T-cell (primary cell): Measurements from ENCODE around the gene MYH11. TPM values are rescaled to one million over a fixed set of nuclear protein-coding genes. Genes with fewer than 3 reads are reported as not detected.

Experiments used
- ATAC-seq, 4 experiments: fragments of 200-7000 bp in 3 of 4; fragments of 150-1000 bp in 1 of 4; cut with Tn5 transposase; replicated peaks in 1 of 4; 1 replicate in 3 of 4; 2 replicates in 1 of 4; pipeline ENCODE4 v1.10.0; 2021; ENCODE audit warnings: moderate library complexity in 3 of 4, mild to moderate bottlenecking in 2 of 4, moderate number of reproducible peaks in 1 of 4
- CTCF ChIA-PET, 2 donors: fragments of 300-600 bp; sonication (Branson Sonifier 250); formaldehyde crosslinking; loops; one replicate each; lab custom pipeline; 2022; ENCODE audit warnings: antibody characterized with exemption in 2 of 2; lab: Charles Lee
- POLR2A ChIA-PET, 2 donors: fragments of 300-600 bp; sonication (Branson Sonifier 250); formaldehyde crosslinking; loops; one replicate each; lab custom pipeline; 2022; ENCODE audit warnings: antibody characterized with exemption in 2 of 2; lab: Charles Lee
- DNase-seq, 35 experiments: peaks; one replicate each; pipeline versions ENCODE4 v3.0.0 to v3.0.0-alpha.2; 2013 to 2023
- H3K27ac ChIP-seq: one replicate; pipeline ENCODE4 v1.5.1; 2013; ENCODE audit warnings: low read length
- H3K27me3 ChIP-seq, 2 experiments: replicated peaks in 1 of 2; 1 replicate in 1 of 2; 2 replicates in 1 of 2; pipeline versions ENCODE4 v1.6.1 to v1.7.0; 2013; ENCODE audit warnings: low read length in 1 of 2, mixed read lengths in 1 of 2; ENCODE audit not compliant: control insufficient read depth in 2 of 2, insufficient read depth in 2 of 2; ENCODE audit errors: extremely low read depth in 1 of 2
- H3K36me3 ChIP-seq, 2 donors: 1 replicate in 1 of 2; 2 replicates in 1 of 2; pipeline versions ENCODE4 v1.6.1 to v1.7.0; 2013; ENCODE audit warnings: low read length in 1 of 2; ENCODE audit not compliant: control insufficient read depth in 2 of 2, insufficient read depth in 1 of 2; ENCODE audit errors: extremely low read depth in 1 of 2
- H3K4me1 ChIP-seq, 2 experiments: 1 replicate in 1 of 2; 2 replicates in 1 of 2; pipeline versions ENCODE4 v1.6.1 to v1.7.0; 2013; ENCODE audit warnings: low read length in 2 of 2, mixed read lengths in 1 of 2; ENCODE audit not compliant: insufficient read depth in 2 of 2, control insufficient read depth in 1 of 2; ENCODE audit errors: extremely low read depth in 1 of 2
- H3K4me3 ChIP-seq, 2 donors: 1 replicate in 1 of 2; 2 replicates in 1 of 2; pipeline versions ENCODE4 v1.5.1 to v1.7.0; 2013; ENCODE audit warnings: mild to moderate bottlenecking in 2 of 2, low read length in 1 of 2, moderate library complexity in 1 of 2; ENCODE audit not compliant: control insufficient read depth in 1 of 2; ENCODE audit errors: extremely low read depth in 1 of 2
- H3K9me3 ChIP-seq: 2 replicates; pipeline ENCODE4 v1.7.0; 2013
- H3K27ac Mint-ChIP-seq, 2 donors: one replicate each; pipeline ENCODE4 v1.8.0; 2020 to 2021; ENCODE audit warnings: mild to moderate bottlenecking in 2 of 2, mixed read lengths in 2 of 2
- H3K27me3 Mint-ChIP-seq, 2 donors: one replicate each; pipeline ENCODE4 v1.8.0; 2021 to 2022; ENCODE audit warnings: mixed read lengths in 2 of 2
- H3K36me3 Mint-ChIP-seq: one replicate; pipeline ENCODE4 v1.8.0; 2021; ENCODE audit warnings: mixed read lengths
- H3K4me1 Mint-ChIP-seq, 3 donors: one replicate each; pipeline ENCODE4 v1.8.0; 2020 to 2022; ENCODE audit warnings: mixed read lengths in 3 of 3, mild to moderate bottlenecking in 1 of 3
- H3K4me3 Mint-ChIP-seq, 3 donors: one replicate each; pipeline ENCODE4 v1.8.0; 2020 to 2022; ENCODE audit warnings: mild to moderate bottlenecking in 3 of 3, mixed read lengths in 3 of 3, moderate library complexity in 3 of 3
- H3K9me3 Mint-ChIP-seq, 3 donors: one replicate each; pipeline ENCODE4 v1.8.0; 2020 to 2022; ENCODE audit warnings: mixed read lengths in 3 of 3
- WGBS: methylation state at CpG from one replicate; pipeline ENCODE4 v1.1.5; 2013; ENCODE audit warnings: missing lambda C conversion rate; ENCODE audit not compliant: insufficient coverage; 5-methylcytosine and 5-hydroxymethylcytosine counted together
- total RNA-seq, 35 experiments: library from RNA in 6 of 35; stranded (reverse) in 6 of 35; fragments of 120-200 nt in 1 of 35; gene quantifications; one replicate each; pipeline versions ENCODE4 v1.2.1 to v1.2.4 and lab custom pipeline; 2013 to 2026

The MYH11 gene
- total RNA-seq, 5 donors from 2014 or later (not counting 1 experiment from before 2014, with no cell fraction given) = 0.56 to 0.93 (median 0.66) TPM; not detected in 2

DNA sequence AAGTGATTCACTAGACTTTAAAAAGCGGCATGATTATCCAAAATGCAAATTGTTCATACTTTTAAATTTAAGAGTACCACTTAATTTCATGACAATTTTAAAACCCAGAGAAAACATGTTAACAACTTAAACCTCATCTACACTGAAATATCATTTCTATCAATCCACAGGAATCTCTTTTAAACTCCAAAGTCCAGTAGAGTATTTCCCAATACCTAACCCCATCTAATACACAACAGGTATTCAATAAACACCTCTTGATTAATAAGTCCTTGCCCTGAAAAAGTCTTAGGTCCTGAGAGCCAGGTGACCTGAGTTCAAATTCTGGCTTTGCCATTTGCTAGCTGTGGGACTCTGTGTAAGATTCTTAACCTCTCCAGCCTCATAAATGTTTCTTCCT lies 16.9 kb upstream of the MYH11 start:
- Histone ChIP-seq H3K36me3 (peaks cover 0 to 62% of the 10 kb centered on the region in 2 donors), H3K27me3 (no peaks in the 10 kb centered on the region), H3K9me3 (no peaks in the 10 kb centered on the region), H3K27ac (no peak overlapping the region), H3K4me1 (peaks cover 0 to 2% of the 10 kb centered on the region in 2 experiments), H3K4me3 (no peak overlapping the region)
- Mint-ChIP-seq H3K27ac (no peak overlapping the region), H3K4me1 (peaks cover 0 to under 1% (median 0%) of the 10 kb centered on the region in 3 donors), H3K4me3 (no peak overlapping the region), H3K36me3 (peaks cover 36% of the 10 kb centered on the region), H3K27me3 (no peaks in the 10 kb centered on the region), H3K9me3 (no peaks in the 10 kb centered on the region)
- no CpG with 5 or more reads among the region's 1 CpG for WGBS
- no peak for ATAC-seq
- ChIA-PET CTCF (interaction anchor here (0.6 to 1.6 kb wide), 3 partner anchors 15 to 254 kb away, joined by 3 to 7 read pairs (median 6); partner anchors contain the start of gene CEP20 (in 1 of the 2)), POLR2A (interaction anchor here in 1 of 2 donors (0.7 kb wide), 1 partner anchor 160 kb away, joined by 5 read pairs; no protein-coding TSS in a partner anchor)
- no peak for DNase-seq

DNA sequence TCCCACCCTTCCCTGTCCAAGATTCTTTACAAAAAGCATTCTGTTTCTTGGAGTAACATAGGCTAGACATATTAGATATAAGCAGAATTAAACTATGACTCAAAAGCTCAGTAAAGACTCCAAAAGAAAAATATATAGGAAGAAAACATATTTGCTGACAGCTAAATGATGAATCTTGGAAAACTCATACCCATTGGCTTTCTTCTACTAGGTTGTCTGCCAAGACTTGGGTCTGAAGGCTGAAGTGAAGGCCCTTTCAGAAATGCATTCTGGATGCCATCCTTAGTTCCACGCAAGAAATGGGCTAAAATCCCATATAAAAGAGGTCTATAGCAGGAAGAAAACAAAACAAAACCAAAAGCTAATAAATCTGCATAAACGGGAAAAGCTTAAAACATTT lies 16.5 kb upstream of the MYH11 start:
- no peak overlapping the region for H3K27ac Mint-ChIP-seq
- no peak overlapping the region for H3K4me3 Mint-ChIP-seq
- Histone ChIP-seq H3K36me3 (peaks cover 0 to 62% of the 10 kb centered on the region in 2 donors), H3K4me1 (peaks cover 0 to 2% of the 10 kb centered on the region in 2 experiments), H3K27ac (no peak overlapping the region), H3K27me3 (no peaks in the 10 kb centered on the region), H3K9me3 (no peaks in the 10 kb centered on the region), H3K4me3 (no peak overlapping the region)
- no peaks in the 10 kb centered on the region for H3K4me1 Mint-ChIP-seq
- DNase-seq (no peak), ATAC-seq (no peak)
- POLR2A ChIA-PET = interaction anchor here in 1 of 2 donors (0.7 kb wide), 1 partner anchor 160 kb away, joined by 5 read pairs; no protein-coding TSS in a partner anchor
- no CpG with 5 or more reads among the region's 2 CpGs for WGBS
- CTCF ChIA-PET = interaction anchor here (0.6 to 1.6 kb wide), 3 partner anchors 15 to 255 kb away, joined by 3 to 7 read pairs (median 6); partner anchors contain the start of gene CEP20 (in 1 of the 2)
- no peaks in the 10 kb centered on the region for H3K9me3 Mint-ChIP-seq
- H3K36me3 Mint-ChIP-seq = peaks cover 36% of the 10 kb centered on the region
- H3K27me3 Mint-ChIP-seq = no peaks in the 10 kb centered on the region

DNA sequence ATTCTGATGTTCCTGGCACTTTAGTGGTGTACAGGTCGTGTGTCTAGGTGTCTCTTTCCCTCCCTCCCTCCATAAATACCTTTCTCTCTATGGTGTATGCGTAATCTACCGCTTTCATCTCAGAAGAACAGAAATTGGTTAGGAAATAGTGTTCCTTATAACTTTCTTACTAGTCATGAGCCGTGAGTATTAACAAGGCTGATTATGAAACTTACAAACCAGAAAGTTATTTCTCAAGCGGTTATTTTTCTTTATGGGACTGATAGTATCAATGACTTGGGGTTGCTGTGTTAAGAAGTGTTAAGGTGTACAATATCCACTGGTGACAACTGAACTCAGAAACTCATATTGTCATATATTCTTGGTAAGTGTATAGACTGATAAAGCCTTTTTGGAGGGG lies 13.2 kb upstream of the MYH11 start:
- Histone ChIP-seq H3K27me3 (no peaks in the 10 kb centered on the region), H3K4me1 (peaks cover 0 to 2% of the 10 kb centered on the region in 2 experiments), H3K9me3 (no peaks in the 10 kb centered on the region), H3K36me3 (peaks cover 5 to 70% of the 10 kb centered on the region in 2 donors), H3K27ac (no peak overlapping the region), H3K4me3 (no peak overlapping the region)
- Mint-ChIP-seq H3K27me3 (no peaks in the 10 kb centered on the region), H3K36me3 (peaks cover 39% of the 10 kb centered on the region), H3K9me3 (no peaks in the 10 kb centered on the region), H3K4me1 (no peaks in the 10 kb centered on the region), H3K4me3 (no peak overlapping the region), H3K27ac (peak overlapping the region in 1 of 2 donors; percentile 0)
- WGBS = no CpG with 5 or more reads among the region's 5 CpGs
- ATAC-seq = no peak
- ChIA-PET POLR2A (no interaction called here), CTCF (no interaction called here)
- DNase-seq = no peak

DNA sequence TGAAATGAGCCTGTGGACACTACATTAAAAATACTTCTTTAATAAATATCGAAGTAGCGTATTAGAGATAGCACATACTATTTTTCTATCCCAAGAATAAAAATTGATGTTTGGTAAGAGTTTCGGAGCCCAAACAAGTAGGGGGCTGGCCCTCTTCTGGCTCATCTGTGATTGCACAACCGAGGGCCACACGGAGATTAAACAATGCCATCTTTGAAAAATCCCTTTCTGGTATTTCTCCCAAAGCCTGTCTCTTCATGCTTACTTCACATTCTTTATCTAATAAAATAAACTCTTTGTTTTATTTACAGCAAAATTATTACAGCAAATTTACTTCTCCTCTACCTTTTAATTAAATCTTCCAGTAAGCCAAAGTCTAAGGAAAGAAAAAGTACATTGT lies 9.6 kb upstream of the MYH11 start:
- Histone ChIP-seq H3K27me3 (no peaks in the 10 kb centered on the region), H3K36me3 (peaks cover 5 to 51% of the 10 kb centered on the region in 2 donors), H3K9me3 (no peaks in the 10 kb centered on the region), H3K4me3 (no peak overlapping the region), H3K4me1 (no peaks in the 10 kb centered on the region), H3K27ac (no peak overlapping the region)
- no peak for DNase-seq
- no peak overlapping the region for H3K4me3 Mint-ChIP-seq
- ChIA-PET CTCF (no interaction called here), POLR2A (no interaction called here)
- H3K4me1 Mint-ChIP-seq = no peaks in the 10 kb centered on the region
- WGBS = 100% methylated on average over 3 of the region's 5 CpGs
- peaks cover 27% of the 10 kb centered on the region for H3K36me3 Mint-ChIP-seq
- H3K27me3 Mint-ChIP-seq = no peaks in the 10 kb centered on the region
- H3K27ac Mint-ChIP-seq = no peak overlapping the region
- no peak for ATAC-seq
- no peaks in the 10 kb centered on the region for H3K9me3 Mint-ChIP-seq

DNA sequence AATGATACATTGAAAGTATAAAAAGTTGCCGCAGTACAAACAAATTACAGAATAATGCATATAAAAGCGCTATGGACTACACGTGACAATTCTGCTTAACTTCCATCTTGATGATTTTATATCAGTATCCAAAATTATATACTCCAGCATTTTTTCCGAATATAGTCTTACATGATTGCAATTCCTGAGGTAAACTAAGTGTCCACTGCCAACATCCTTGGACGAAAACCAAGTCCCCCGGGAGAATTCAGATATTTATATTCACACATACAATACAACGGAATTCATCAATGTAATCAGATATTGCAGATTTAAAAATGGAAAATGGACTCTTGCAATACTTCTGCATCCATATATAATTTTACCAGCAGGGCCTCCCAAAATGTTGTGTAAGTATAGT lies 8.9 kb upstream of the MYH11 start:
- ChIA-PET CTCF (no interaction called here), POLR2A (no interaction called here)
- ATAC-seq (no peak), DNase-seq (no peak)
- Histone ChIP-seq H3K4me3 (no peak overlapping the region), H3K9me3 (no peaks in the 10 kb centered on the region), H3K27me3 (no peaks in the 10 kb centered on the region), H3K36me3 (peaks cover 5 to 45% of the 10 kb centered on the region in 2 donors), H3K27ac (no peak overlapping the region), H3K4me1 (no peaks in the 10 kb centered on the region)
- WGBS = 100% methylated on average over 2 of the region's 7 CpGs
- no peak overlapping the region for H3K27ac Mint-ChIP-seq
- H3K4me3 Mint-ChIP-seq = no peak overlapping the region
- no peaks in the 10 kb centered on the region for H3K27me3 Mint-ChIP-seq
- no peaks in the 10 kb centered on the region for H3K4me1 Mint-ChIP-seq
- H3K36me3 Mint-ChIP-seq = peaks cover 27% of the 10 kb centered on the region
- H3K9me3 Mint-ChIP-seq = no peaks in the 10 kb centered on the region

DNA sequence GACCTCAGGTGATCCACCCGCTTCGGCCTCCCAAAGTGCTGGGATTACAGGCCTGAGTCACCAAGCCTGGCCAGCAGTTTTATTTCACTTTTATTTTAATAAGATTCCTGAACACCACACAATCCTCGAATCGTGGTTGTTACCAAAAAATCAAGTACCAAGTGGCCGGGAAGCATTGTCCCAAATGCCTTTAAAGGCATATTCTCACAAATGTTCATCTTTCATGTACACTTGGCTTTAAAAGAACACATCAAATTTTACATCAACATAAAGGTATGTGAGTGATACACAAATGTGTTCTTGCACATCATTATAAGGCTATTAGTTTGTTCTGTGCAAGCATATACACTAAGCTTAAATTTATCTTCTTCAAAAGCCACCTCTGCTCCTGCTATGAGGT lies 8.1 kb upstream of the MYH11 start:
- CTCF ChIA-PET = interaction anchor here in 1 of 2 donors (0.7 kb wide), 1 partner anchor 181 kb away, joined by 3 read pairs; no protein-coding TSS in a partner anchor
- no peaks in the 10 kb centered on the region for H3K9me3 ChIP-seq
- H3K36me3 ChIP-seq = peaks cover 5 to 37% of the 10 kb centered on the region in 2 donors
- WGBS = 90% methylated on average over 4 of the region's 5 CpGs
- H3K4me3 ChIP-seq = no peak overlapping the region
- peaks cover 22% of the 10 kb centered on the region for H3K36me3 Mint-ChIP-seq
- no peaks in the 10 kb centered on the region for H3K9me3 Mint-ChIP-seq
- POLR2A ChIA-PET = no interaction called here
- H3K4me3 Mint-ChIP-seq = no peak overlapping the region
- no peak overlapping the region for H3K27ac ChIP-seq
- DNase-seq (no peak), ATAC-seq (no peak)
- no peaks in the 10 kb centered on the region for H3K4me1 ChIP-seq
- H3K27me3 ChIP-seq = no peaks in the 10 kb centered on the region
- no peaks in the 10 kb centered on the region for H3K27me3 Mint-ChIP-seq
- H3K4me1 Mint-ChIP-seq = no peaks in the 10 kb centered on the region
- H3K27ac Mint-ChIP-seq = no peak overlapping the region
